HG03045 (cell line): ENCODE results near the gene ZDHHC19.
"Not testable (repeated sequence)": the region's sequence is repeated elsewhere in the genome, so short reads cannot be mapped to it uniquely, and the experiment has no call there.

Source experiments
- ATAC-seq: cut with Tn5 transposase; IDR thresholded peaks from one replicate; pipeline ENCODE4 v1.9.1; 2021; ENCODE audit warnings: mild to moderate bottlenecking, moderate library complexity; ENCODE audit not compliant: unreplicated experiment

ZDHHC19 gene

DNA sequence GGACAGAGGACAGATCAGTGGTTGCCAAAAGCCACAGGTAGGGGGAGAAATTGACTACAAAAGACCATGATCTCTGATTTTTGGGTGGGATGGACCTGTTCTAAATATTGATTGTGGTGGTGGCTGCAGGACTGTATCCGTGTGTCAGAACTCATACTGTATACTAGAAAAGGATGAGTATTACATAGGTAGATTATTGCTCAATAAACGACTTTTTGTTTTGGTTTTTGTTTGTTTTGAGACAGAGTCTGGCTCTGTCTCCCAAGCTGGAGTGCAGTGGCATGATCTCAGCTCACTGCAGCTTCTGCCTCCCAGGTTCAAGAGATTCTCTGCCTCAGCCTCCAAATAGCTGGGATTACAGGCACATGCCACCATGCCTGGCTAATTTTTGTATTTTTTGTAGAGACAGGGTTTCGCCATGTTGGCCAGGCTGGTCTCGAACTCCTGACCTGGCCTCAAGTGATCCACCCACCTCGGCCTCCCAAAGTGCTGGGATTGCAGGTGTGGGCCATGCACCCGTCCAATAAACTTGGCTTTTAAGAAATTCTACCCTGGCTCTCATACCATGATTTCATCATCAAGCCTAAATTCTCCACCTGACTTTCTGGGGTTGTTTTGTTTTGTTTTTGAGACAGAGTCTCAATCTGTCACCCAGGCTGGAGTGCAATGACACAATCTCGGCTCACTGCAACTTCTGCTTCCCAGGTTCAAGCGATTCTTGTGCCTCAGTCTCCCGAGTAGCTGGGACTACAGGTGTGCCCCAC lies 5.6 kb downstream of the ZDHHC19 start:
- not testable (repeated sequence) for ATAC-seq

DNA sequence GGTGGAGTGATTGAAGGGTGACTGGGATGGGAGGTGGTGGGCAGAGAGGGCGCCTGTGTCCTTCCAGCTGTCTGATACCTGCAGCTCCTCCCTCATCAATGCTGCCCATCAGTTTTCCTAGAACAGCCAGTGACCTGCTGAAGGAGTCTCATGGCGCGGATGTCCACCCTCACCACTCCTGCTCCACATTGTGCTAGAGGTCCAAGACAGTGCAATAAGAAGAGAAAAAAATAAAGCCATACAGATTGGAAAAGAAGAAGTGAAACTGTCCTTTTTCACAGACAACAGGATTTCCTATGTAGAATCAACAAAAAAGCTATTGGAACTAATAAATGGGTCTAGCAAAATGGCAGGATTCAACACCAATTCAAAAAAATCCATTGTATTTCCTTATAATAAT lies 7.4 kb downstream of the ZDHHC19 start:
- no peak for ATAC-seq

DNA sequence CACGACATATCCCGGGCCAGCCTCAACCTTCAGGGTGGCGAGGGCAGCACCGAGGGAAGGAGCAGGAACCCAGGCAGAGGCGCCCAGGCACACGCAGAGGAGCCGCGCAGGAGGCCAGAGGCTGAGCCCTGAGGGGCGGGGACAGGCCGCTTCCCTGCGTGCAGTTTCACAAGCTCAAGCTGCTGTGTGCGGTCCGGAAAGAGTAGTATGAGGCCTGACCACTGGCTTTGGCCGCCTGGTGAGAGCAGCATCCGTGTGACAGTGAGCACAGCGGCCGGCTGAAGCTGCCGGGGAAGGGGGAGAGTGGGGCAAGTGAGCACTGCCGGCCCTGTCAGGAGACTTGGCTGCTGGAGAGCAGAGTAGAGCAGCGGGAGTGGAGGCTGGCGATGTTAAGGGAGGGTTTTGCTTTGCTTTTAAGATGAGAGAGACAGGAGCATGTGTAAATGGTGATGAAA lies 8.7 kb downstream of the ZDHHC19 start:
- ATAC-seq, result no peak

DNA sequence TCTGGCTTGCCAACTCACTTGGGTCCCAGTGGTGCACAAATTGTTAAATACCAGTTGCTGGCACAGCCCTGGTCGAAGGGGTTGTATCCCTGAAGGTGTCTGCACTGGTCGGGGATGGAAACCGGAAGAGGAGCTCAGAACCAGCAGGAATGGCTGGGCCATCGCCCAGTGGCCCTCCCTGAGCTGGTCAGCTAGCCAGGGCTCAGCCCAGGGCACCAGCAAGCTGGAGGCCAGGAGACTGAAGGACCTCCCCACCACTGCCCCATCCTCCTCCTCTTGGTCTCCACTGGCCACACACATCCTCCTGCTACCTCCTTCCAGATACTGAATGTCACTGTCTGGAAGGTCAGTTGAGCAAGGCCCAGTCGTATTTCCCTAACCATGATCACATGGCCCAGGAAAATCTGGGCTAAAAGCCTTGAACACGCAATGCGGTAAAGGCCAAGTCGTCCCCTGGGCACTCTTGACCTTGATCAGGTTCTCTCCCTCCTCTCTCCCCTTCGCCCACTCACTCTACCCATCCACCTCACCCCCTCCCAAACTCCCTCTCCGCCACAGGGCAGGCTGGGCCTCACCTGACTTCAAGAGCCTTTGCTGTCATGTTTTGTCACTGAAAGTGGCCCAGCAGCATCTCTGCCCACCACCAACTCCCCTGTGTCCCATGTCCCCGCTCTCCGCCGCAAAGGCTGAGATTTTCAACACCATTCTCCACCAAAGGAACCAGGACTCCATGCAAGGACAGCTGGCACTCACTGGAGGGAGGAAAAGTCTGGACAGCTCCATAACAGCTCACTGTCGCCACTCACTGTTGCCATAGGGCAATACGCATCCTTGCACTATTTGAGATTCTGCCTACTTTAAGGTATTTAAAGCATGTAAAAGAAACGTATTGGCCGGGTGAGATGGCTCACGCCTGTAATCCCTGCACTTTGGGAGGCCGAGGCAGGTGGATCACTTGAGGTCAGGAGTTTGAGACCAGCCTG lies 12.1 kb downstream of the ZDHHC19 start:
- ATAC-seq, result no peak

DNA sequence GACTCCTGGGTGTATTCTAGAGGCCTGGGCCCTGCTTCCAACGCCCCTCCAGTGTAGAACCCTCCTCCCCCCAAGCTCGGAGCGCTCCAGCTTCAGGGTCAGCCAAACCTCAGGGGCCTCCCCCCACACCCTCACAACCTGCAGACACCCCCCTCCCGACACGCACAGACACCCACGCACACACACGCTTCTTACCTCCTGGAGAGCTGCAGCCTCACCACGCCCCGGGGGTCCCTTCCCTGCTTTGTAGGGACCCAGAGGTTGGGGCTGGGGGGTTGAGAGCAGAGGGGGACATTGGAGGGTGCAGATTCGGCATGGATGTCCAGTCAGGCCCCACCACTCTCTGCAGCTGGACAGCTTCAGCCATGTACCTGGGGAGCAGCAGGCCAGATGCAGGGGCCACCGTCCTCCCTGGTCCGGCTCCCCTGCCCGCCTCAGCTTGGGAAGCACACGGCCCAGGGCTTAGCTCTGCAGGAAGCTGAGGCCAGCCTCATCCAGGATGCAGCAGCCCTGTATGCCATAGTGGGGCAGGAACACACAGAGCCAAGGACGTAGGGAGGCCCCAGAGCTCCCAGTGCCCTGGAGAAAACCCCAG lies 13.0 kb downstream of the ZDHHC19 start:
- ATAC-seq, result no peak

DNA sequence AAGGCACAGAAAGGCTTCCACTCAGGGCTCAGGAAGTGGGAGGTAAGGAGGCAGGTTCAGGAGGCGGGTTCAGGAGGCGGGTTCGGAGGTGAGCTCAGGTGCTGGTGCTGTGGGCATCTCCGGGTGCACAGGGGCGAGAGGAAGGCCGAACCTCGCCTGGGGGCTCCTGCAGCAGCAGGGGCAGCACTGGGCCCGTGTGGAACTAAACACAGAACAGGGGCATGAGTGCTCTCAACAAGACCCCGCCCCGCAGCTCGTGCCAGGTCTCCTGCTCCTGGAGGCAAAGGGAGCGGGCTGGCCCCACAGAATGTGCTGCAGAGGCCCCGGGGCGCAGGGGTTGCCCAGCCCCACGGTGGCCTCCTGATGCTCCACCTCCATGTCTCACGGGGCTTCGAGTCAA lies 13.7 kb downstream of the ZDHHC19 start:
- ATAC-seq, result no peak

DNA sequence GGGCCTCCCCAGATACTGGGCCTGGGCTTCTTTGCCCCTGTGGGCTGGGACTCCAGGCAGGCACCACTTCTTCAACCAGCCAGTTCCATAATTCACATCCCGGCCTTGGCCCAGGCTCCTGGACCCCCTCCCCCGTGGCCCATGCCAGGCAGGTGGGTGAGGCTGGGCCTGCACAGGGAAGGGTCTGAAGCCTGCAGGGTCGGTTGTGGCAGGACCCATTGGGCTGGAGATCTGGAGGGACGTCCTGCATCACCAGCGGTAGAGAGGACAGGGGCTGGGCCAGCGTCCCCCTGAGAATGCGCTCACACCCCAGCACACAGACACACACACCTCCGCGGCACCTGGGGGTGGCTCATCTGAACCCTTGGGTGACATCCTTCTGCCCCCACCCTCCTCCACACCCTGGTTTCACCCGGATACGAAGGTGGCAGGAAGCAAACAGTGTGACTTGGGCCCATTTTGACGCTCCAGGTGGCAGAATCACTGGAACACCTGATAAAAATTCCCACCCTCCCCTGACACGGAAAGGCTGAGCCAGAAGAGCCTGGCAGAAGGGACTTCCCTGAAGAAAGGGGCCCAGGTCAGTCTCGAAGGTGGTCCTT lies 15.4 kb downstream of the ZDHHC19 start:
- no peak for ATAC-seq

DNA sequence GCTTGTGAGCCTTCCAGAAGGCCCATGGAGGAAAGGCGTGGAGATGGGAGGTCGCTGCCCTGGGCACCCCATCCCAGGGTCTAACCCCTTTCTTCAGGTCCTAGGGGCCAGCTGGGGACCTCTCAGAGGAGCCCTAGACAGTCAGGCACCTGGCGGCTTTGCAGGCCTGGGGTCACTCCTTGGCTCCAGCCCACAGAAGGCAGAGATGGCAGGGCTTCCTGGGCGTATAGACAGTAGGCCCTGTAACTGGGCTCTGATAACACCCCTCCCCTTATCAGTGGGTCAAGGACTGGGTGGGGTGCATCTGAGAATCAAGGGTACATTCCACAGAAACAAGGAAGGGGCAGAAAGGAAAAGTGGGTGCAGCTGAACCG lies 16.7 kb downstream of the ZDHHC19 start:
- ATAC-seq, result no peak

DNA sequence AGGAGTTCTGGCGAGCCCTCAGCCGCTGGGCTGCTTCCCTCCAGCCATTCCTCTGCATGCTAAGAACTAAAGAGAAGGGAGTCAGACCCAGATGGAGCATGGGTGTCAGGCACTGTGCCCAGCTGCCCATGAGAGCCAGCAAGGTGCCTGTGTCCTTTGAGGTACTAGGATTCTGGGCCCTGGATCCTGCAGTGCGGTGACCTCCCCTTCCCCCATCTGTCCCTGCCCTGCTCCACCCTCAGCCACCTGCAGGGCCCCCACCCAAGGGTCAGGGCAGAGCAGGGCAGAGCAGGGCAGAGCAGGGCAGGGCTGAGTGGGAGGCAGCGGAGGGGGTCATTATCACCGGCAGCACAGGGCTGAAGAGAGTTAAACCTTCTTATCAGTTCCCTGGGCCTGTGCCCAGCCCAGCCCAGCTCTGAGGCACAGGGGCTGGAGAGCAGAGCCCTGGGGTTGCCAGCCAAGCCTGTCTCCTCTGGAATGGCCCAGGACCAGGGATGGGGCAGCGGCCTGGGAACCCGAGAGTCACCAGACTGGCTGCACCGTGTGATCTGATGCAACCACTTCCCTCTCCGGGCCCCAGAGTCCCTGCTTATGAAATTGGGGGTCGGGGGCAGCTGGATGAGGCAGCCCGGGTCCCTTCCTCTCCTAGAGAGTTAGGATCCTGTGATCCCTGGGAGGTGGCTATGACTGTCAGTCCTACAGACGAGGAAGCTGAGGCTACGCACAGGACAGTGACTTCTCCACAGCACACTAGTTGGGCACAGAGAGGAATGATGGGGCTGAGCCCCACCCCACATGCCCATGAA lies 17.3 kb downstream of the ZDHHC19 start:
- ATAC-seq, result no peak

DNA sequence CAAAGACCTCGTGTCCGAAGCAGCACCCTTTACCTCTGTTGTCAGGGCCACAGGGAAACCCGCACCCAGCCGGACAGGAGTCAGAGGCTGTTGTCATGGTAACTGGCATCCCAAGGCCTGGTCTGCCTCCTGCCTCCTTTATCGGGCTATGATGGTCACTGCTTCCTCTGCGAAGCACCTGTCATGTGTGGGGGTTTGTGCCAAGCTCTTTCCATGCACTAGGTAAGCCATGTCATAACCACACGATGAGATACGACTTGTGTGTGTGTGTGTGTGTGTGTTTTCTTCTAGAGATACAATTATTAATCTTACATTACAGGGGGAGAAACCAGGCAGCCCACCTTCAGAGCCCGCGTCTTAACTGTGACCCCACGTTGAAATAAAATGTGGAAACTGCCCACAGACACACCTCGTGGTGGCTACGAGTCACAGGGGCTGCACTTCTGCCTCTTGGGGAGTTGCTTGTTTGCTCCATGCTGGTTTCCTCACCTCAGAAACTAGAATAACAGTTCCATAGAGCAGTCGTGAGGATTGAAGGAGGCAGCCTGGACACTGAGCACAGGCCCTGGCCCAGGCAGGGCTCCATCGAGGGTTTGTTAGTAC lies 18.0 kb downstream of the ZDHHC19 start:
- no peak for ATAC-seq

DNA sequence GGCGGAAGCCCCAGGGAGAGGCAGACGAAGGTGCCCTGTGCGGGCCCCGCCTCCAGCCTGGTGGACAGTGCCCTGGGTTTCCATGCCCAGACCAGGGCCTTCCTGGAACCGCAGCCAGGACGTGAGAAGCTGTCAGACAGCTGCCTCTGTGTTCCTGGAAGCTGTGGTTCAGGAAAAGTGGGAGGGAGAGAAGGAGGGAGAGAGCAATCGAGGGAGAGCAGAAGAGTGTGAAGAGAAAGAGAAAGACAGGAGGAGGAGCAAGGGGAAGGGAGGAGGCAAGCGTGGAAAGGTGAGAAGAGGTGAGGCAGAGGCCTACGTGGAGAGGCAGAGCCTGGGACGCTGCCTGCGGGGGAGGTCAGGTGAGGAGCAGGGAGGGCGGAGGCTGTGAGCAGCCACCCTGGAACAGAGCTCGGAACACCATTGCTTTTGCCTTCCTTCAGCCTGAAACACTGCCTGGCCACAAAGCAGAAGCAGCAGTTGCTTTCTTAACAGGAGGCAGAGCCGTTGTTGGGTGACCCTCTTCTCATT lies 18.6 kb downstream of the ZDHHC19 start:
- ATAC-seq, result peak; percentile 22

DNA sequence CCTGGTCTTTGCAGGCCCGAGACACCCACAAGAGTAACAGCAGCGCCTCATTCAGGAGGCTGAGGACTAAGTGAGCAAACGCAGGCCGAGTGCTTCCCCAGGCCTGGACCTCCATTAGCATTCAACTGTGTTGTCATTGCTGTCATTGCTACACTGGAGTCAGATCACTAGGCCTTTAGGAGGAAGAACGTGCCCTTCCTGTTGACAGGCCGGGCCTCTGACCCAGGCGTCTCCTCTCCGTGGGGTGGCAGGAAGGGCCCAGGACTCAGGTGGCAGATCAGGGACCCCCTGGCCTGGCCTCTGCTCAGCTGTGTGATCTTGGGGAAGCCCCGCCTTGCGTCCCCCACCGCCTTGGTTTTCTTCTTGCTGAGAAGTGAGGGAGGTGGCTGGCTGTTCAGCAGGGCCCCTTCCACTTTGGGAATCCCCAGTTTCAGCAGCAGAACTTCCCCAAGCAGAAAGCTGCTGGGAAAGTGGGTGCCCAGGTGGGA lies 19.1 kb downstream of the ZDHHC19 start:
- ATAC-seq, result peak; percentile 54

DNA sequence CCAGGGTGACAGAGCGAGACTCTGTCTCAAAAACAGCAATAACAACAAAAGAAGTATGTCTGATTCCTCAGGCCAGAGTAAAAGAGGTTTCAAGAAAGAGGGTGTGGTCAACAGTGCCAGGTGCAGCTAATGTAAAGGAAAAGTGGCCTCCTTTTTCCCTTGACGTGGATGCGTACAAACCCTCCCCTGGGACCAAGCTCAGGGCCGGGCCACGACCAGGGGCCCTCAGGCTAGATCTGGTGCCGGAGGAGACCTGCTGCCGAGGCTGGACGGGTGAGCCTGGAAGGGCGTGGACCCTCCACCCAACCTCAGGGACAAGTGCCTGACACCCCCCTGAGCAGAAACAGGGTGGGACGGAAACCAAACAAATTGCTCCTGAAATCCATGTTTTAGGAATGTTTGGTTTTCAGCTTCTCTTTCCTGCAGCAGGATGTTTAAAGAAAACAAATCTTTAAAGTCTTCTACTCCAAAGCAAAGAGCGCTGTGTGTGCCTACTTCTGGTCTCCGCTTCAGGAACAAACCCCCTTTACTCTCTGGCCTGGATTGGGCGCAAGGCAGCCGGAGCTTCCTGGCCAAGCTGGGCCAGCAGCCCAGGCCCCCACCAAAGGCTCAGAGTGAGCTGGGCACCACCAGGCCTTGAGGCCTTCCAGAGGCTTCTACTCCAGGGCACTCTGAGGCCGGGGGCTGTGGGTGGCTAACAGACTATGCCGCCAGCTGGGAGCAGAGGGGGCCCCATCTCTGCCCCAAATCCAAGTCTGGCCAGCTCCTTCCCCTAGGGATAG lies 21.4 kb downstream of the ZDHHC19 start:
- no peak for ATAC-seq

DNA sequence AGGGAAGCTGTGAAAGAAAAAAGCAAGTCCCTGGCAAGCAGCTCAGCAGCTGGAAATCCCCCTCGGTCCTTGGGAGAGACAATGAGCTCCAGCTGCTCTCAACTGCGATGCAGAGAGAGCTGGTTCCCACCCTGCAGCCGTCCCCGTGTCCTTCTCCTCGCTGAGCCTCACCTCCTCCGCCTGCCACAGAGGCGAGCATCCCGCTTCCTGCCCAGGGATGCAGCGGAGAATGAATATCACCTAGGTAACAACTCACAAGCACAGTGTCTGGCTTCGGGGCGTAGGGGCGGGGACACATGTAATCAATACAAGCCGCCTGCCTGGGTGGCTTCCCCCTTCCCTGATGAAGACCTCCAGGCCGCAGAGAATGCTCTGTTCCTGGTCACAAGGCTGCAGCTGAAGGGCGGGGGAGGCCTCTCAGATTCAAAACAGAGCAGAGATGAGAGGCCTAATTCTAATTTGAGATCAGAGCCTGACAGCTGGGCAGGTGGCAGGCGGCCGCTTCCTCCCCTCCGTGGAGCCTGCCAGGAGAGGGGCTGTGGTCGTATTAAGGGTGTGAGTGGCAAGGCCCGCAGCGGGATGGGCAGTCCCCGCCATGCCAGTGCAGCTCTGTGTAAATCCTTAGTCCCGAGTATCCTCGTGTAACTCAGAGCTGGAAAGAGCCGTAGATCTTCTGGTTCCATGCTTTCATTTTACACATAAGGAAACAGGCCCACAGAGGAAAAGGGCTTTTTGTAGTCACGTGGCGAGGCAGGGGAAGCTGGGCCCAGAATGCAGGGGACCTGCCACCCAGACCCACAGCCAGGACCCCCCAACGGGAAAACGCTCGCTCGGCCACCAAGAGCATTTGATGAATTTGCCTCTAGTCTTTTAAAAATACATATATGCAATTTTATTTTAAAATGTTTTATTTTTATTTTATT lies 24.3 kb downstream of the ZDHHC19 start:
- peak; percentile 45 for ATAC-seq

DNA sequence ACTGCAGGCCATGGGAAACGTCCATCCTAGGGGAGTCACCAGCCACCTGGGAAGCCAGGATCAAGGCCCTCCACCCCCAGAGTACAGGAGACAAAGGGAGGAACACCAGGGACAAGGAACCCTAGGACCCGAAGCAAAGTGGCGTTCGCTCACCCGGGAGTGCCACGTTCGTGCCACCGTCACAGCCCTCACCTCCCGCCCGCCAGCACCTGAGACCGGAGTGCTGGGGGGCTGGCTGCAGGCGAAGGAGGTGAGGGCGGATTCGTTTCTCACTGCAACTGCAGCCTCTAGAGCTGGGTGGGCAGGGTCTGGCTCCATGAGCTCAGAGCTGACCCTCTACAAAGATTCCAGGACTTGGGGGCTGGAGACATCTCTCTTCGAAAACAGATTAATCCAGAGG lies 26.3 kb downstream of the ZDHHC19 start:
- no peak for ATAC-seq

DNA sequence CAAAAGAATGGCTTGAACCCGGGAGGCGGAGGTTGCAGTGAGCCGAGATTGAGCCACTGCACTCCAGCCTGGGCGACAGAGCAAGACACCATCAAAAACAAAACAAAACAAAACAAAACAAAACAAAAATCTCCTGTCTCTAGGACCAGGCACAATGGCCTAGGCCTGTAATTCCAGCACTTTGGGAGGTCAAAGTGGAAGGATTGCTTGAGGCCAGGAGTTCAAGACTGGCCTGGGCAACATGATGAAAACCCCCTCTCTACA lies 27.1 kb downstream of the ZDHHC19 start:
- not testable (repeated sequence) for ATAC-seq

DNA sequence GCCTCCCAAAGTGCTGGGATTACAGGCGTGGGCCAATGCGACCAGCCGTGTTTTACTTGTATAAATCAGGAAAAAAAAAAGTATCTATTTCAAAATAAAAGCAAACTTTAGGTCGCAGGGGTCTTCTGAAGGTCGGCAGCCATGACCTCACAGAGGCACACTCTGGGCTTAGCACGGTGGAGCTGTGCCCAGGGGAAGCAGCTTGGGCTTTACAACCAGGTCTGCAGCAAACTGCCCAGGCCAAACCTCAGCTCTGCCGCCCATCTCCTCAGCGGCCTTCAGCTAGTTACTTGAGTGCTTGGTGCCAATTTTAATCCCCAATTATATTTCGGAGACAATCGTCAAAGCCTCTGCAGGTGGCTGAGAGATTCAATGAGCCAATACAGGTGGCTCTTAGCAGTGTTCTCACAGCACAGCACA lies 30.1 kb downstream of the ZDHHC19 start:
- ATAC-seq, result no peak

DNA sequence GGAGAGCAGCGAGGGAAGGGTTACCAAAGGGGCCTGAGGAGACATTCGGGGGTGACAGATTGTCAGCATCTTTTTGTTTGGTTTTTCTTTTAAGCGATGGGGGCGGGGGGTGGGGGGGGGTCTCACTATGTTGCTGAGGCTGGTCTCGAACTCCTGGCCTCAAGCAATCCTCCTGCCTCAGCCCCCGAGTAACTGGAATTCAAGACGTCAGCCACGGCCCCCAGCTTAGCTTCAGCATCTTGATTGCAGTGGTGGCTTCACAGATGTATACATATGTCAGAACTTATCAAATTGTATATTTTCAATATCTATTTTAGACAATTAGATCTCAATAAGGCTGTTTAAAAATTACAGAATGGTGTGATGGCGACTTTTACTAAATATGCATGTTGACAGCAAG lies 30.9 kb downstream of the ZDHHC19 start:
- ATAC-seq, result no peak
